ENCODE data around the gene TMF1. TPM values are rescaled to one million over a fixed set of nuclear protein-coding genes. Genes with fewer than 3 reads are reported as not detected.
A peak's percentile ranks its signal among the peaks of the same experiment; 100 is the strongest.

Gene TMF1
- total and polyA plus RNA-seq, 2 experiments from 2014 or later = 18.4 to 21.6 TPM

DNA sequence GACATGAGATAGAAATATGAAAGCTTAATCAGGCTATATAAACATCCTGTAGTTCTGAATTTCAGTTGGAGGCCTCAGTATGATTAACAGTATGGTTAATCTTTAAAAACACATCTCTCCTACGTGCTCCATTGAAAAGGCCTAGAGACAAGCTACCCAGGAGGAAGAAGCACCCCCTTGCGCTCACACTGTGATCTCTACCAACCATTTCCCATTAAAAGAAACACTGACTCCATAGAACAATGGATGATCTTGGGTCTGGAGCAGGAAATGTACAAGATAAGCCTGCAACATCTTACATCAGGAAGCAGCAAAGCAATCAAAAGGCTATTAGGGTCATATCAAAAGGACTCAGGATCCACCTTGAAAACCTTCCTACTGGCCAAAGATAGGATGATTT is 35.2 kb downstream of the TMF1 start:
- no peak overlapping the region for H3K4me3 ChIP-seq
- DNase-seq (ENCODE audit: low read depth in 1 of 2, low spot score in 1 of 2) = no peak
- no peaks in the 10 kb centered on the region for H3K9me3 ChIP-seq (ENCODE audit: low read depth)
- peaks cover 2% of the 10 kb centered on the region for H3K4me1 ChIP-seq (ENCODE audit: low read depth)
- TF ChIP-seq, protein P1, sequence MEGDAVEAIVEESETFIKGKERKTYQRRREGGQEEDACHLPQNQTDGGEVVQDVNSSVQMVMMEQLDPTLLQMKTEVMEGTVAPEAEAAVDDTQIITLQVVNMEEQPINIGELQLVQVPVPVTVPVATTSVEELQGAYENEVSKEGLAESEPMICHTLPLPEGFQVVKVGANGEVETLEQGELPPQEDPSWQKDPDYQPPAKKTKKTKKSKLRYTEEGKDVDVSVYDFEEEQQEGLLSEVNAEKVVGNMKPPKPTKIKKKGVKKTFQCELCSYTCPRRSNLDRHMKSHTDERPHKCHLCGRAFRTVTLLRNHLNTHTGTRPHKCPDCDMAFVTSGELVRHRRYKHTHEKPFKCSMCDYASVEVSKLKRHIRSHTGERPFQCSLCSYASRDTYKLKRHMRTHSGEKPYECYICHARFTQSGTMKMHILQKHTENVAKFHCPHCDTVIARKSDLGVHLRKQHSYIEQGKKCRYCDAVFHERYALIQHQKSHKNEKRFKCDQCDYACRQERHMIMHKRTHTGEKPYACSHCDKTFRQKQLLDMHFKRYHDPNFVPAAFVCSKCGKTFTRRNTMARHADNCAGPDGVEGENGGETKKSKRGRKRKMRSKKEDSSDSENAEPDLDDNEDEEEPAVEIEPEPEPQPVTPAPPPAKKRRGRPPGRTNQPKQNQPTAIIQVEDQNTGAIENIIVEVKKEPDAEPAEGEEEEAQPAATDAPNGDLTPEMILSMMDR (IDR thresholded peaks at IDR 0.05; ENCODE audit: low read depth, low read length) = no peak
- H3K27ac ChIP-seq = no peak overlapping the region
- no peaks in the 10 kb centered on the region for H3K27me3 ChIP-seq
- H3K36me3 ChIP-seq = peaks cover 13% of the 10 kb centered on the region

DNA sequence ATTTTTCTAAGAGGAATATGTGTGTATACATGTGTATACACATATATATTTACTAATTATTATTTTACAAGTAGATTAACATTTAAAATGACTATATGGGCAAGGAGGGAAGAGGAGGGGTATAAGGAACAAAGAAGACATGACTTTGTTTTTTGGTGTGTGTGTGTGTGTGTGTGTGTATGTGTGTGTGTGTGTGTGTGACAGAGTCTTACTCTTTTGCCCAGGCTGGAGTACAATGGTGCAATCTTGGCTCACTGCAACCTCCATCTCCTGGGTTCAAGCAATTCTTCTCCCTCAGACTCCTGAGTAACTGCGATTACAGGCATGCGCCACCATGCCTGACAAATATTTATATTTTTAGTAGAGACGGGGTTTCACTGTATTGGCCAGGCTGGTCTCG is 36.0 kb downstream of the TMF1 start:
- H3K27ac ChIP-seq = no peak overlapping the region
- no peaks in the 10 kb centered on the region for H3K9me3 ChIP-seq (ENCODE audit: low read depth)
- DNase-seq (ENCODE audit: low read depth in 1 of 2, low spot score in 1 of 2) = no peak
- H3K4me3 ChIP-seq = no peak overlapping the region
- no peaks in the 10 kb centered on the region for H3K27me3 ChIP-seq
- TF ChIP-seq, protein P1 (IDR thresholded peaks at IDR 0.05; ENCODE audit: low read depth, low read length) = no peak
- peaks cover 5% of the 10 kb centered on the region for H3K36me3 ChIP-seq
- H3K4me1 ChIP-seq (ENCODE audit: low read depth) = peaks cover 2% of the 10 kb centered on the region

DNA sequence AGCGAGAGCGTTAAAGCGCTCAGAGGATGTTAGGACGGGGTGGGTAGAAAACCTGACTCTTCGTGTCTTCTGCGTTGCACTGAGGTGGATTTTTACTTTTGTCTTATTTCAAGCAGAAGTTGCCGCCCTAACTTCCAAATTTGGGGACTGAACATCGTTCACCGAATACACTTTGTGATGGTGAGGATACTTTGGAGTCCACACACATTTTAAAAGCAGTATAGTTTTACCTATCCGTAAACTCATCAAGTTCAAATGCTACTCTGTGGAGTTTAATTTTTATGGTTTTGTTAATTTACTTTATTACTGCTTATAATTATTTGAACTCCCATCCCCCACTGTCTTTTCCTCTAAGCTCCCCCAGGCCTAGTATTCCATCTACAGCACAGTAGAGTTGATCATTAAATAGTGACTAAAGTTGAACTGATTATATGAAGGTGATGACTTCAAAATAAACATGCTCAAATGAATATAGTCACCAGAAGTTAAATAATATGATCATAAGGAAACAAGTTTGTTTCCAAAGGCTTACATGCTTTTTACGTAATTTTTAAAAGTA is 38.0 kb downstream of the TMF1 start:
- Histone ChIP-seq H3K36me3 (peaks cover 7% of the 10 kb centered on the region), H3K4me1 (ENCODE audit: low read depth) (peaks cover 2% of the 10 kb centered on the region), H3K4me3 (peak overlapping the region; percentile 66), H3K27me3 (no peaks in the 10 kb centered on the region), H3K27ac (no peak overlapping the region), H3K9me3 (ENCODE audit: low read depth) (no peaks in the 10 kb centered on the region)
- TF ChIP-seq, protein P1 (IDR thresholded peaks at IDR 0.05; ENCODE audit: low read depth, low read length) = no peak
- no peak for DNase-seq (ENCODE audit: low read depth in 1 of 2, low spot score in 1 of 2)

DNA sequence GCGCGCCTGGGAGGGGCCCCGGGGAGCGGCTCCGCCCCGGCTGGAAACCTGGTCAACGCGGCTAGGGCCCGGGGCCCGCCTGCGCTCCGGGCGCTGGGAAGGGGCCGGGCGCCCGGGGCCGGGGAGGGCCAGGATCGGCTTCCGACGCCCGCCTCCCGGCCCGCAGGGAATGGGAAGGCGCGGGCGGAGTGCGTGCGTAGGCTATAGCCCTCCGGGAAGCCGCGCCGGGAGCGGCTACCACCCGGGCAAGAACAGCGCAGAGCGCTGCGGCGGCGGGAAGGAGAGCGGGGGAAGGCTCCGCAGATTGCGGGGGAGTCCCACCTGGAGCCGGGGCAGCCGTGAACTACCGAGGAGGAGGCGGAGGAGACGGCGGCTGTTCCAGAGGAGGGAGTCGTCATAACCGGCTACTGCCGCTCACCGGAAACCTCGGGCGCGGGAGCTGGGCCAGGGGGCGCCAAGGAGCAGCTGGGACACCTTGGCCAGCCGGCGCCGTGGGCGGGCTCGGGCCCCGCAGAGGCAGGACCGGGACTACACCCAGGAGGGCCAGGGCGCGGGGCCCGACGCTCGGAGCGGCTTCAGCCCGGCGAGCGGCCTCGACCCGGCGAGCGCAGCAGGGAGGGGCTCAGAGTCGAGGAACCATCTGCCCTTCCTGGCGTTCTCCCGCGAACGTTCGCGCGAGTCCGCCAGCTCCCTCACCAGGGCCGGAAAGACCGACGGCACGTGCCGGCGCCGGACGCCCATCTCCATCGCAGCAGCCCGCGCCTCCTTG is 38.7 kb downstream of the TMF1 start, which contains the start of gene EOGT:
TSS of gene EOGT (minus strand) at position 432 of the 769 bp plus-strand sequence. CDS start 3,838 bp downstream, outside the sequence.
- Histone ChIP-seq H3K27me3 (no peaks in the 10 kb centered on the region), H3K27ac (peak within 1 kb of the TSS; percentile 88), H3K4me3 (peak within 1 kb of the TSS; percentile 66), H3K4me1 (ENCODE audit: low read depth) (peaks cover 2% of the 10 kb centered on the region), H3K9me3 (ENCODE audit: low read depth) (no peaks in the 10 kb centered on the region), H3K36me3 (peaks cover 5% of the 10 kb centered on the region)
- DNase-seq (ENCODE audit: low read depth in 1 of 2, low spot score in 1 of 2) = peak; percentile 90 to 92
- TF ChIP-seq, protein P1 (IDR thresholded peaks at IDR 0.05; ENCODE audit: low read depth, low read length) = peak; percentile 65

DNA sequence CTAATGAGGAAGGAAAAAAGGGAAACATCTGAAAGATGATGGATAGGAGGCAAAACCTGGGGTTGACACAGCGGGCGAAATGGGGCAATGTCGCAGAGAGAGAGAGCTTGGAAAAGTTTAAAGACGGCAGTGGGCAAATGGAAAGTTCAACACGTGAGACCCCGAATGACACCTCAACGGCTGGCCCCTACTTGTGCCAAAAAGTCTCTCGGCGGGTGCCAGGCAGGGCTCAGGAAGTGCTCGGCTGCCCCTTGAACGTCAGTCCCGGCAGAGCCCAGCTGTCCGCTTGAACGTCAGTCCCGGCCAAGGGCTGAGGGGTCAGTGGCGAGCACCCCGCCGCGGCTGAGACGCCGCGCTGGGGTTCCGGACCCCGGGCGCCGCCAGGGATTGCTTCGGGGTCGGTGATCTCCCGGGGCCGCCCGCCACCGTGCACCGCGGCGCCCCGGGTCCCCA is 39.3 kb downstream of the TMF1 start:
- Histone ChIP-seq H3K9me3 (ENCODE audit: low read depth) (no peaks in the 10 kb centered on the region), H3K36me3 (peaks cover 8% of the 10 kb centered on the region), H3K27ac (peak overlapping the region; percentile 88), H3K4me3 (peak overlapping the region; percentile 66), H3K4me1 (ENCODE audit: low read depth) (peaks cover 2% of the 10 kb centered on the region), H3K27me3 (no peaks in the 10 kb centered on the region)
- TF ChIP-seq, protein P1 (IDR thresholded peaks at IDR 0.05; ENCODE audit: low read depth, low read length) = no peak
- DNase-seq (ENCODE audit: low read depth in 1 of 2, low spot score in 1 of 2) = peak; percentile 66 to 72

Measured in cardiac muscle cell (in vitro differentiated cells and primary cell).